Calu3 (cell line): ENCODE results near the gene BPIFB6. TPM values are rescaled to one million over a fixed set of nuclear protein-coding genes. Genes with fewer than 3 reads are reported as not detected.

Experiments used
- BruUV-seq: library from RNA; stranded (reverse); fragments of 400-500 nt; replicated peaks from 2 replicates; lab custom pipeline; 2021; lab: Mats Ljungman, UMichigan
- CTCF ChIA-PET: fragments of 300-600 bp; sonication (Branson Sonifier 250); formaldehyde crosslinking; loops from one replicate; lab custom pipeline; 2022; ENCODE audit warnings: antibody characterized with exemption; lab: Charles Lee
- DNase-seq: peaks from one replicate; pipeline ENCODE4 v3.0.0; 2022
- H3K27ac Mint-ChIP-seq: one replicate; pipeline ENCODE4 v1.8.0; 2022; ENCODE audit warnings: mixed read lengths; ENCODE audit not compliant: unreplicated experiment
- H3K27me3 Mint-ChIP-seq: one replicate; pipeline ENCODE4 v1.8.0; 2022; ENCODE audit warnings: mixed read lengths; ENCODE audit not compliant: unreplicated experiment
- H3K36me3 Mint-ChIP-seq: one replicate; pipeline ENCODE4 v1.8.0; 2022; ENCODE audit warnings: mild to moderate bottlenecking, moderate library complexity, mixed read lengths; ENCODE audit not compliant: insufficient read depth, unreplicated experiment
- H3K4me1 Mint-ChIP-seq: one replicate; pipeline ENCODE4 v1.8.0; 2022; ENCODE audit warnings: mild to moderate bottlenecking, low read depth, mixed read lengths; ENCODE audit not compliant: unreplicated experiment
- H3K4me3 Mint-ChIP-seq: one replicate; pipeline ENCODE4 v1.8.0; 2022; ENCODE audit warnings: mild to moderate bottlenecking, low read depth, moderate library complexity, mixed read lengths; ENCODE audit not compliant: unreplicated experiment
- H3K9me3 Mint-ChIP-seq: one replicate; pipeline ENCODE4 v1.8.0; 2022; ENCODE audit warnings: low read depth, mixed read lengths; ENCODE audit not compliant: unreplicated experiment
- CTCF ChIP-seq: fragments of 200-600 bp; IDR thresholded peaks from one replicate; pipeline ENCODE4 v1.8.0; 2022; ENCODE audit warnings: antibody characterized with exemption; ENCODE audit not compliant: unreplicated experiment
- intact Hi-C: fragments of 100-400 bp; cut with micrococcal nuclease; formaldehyde crosslinking; loops from one replicate; pipeline ENCODE4 v1.10.0; 2022; ENCODE audit not compliant: unreplicated experiment
- total RNA-seq: library from RNA; stranded (reverse); gene quantifications from 2 replicates; pipeline ENCODE4 v1.2.3, GENCODE V29; 2022

The BPIFB6 gene
- total RNA-seq, 1 experiment from 2014 or later: not detected

- Mint-ChIP-seq H3K9me3 (no peaks in the 10 kb centered on the region), H3K27me3 (peaks cover 72% of the 10 kb centered on the region), H3K4me1 (no peaks in the 10 kb centered on the region), H3K36me3 (peaks cover 8% of the 10 kb centered on the region), H3K27ac (no peak overlapping the region), H3K4me3 (no peak overlapping the region)
- no peak for DNase-seq
- TF ChIP-seq CTCF: no peak
- CTCF ChIA-PET: interaction anchor here (0.5 to 1.1 kb wide), 3 partner anchors 218 to 449 kb away, joined by 3 to 5 read pairs (median 4); no protein-coding TSS in a partner anchor
- intact Hi-C loops: no loop called here
- no TSS peak for BruUV-seq
Measured at GRCh38 chr20:32984631-32985354, 46.7 kb upstream of the BPIFB6 start.

GRCh38 chr20:32985596-32985995 lies 45.9 kb upstream of the BPIFB6 start:
- H3K27me3 Mint-ChIP-seq: peaks cover 68% of the 10 kb centered on the region
- TF ChIP-seq CTCF: no peak
- H3K4me1 Mint-ChIP-seq: no peaks in the 10 kb centered on the region
- CTCF ChIA-PET: interaction anchor here (1.1 kb wide), 1 partner anchor 277 kb away, joined by 5 read pairs; no protein-coding TSS in a partner anchor
- no TSS peak for BruUV-seq
- no peak overlapping the region for H3K27ac Mint-ChIP-seq
- peaks cover 8% of the 10 kb centered on the region for H3K36me3 Mint-ChIP-seq
- intact Hi-C loops: no loop called here
- no peak overlapping the region for H3K4me3 Mint-ChIP-seq
- DNase-seq: no peak
- H3K9me3 Mint-ChIP-seq: no peaks in the 10 kb centered on the region

- Mint-ChIP-seq H3K4me1 (no peaks in the 10 kb centered on the region), H3K27ac (no peak overlapping the region), H3K27me3 (peaks cover 68% of the 10 kb centered on the region), H3K4me3 (no peak overlapping the region), H3K36me3 (peaks cover 8% of the 10 kb centered on the region), H3K9me3 (no peaks in the 10 kb centered on the region)
- no peak for DNase-seq
- no TSS peak for BruUV-seq
- intact Hi-C loops: no loop called here
- no peak for TF ChIP-seq CTCF
- CTCF ChIA-PET: no interaction called here
Measured at GRCh38 chr20:32986331-32986966, 45.0 kb upstream of the BPIFB6 start.

- Mint-ChIP-seq H3K27me3 (peaks cover 68% of the 10 kb centered on the region), H3K36me3 (peaks cover 8% of the 10 kb centered on the region), H3K9me3 (no peaks in the 10 kb centered on the region), H3K4me1 (no peaks in the 10 kb centered on the region), H3K4me3 (no peak overlapping the region), H3K27ac (no peak overlapping the region)
- TF ChIP-seq CTCF: no peak
- DNase-seq: no peak
- no TSS peak for BruUV-seq
- CTCF ChIA-PET: no interaction called here
- intact Hi-C loops: no loop called here
Measured at GRCh38 chr20:32987044-32987825, 44.2 kb upstream of the BPIFB6 start.
